Panc1 (cell line): Measurements from ENCODE around the gene RNU1-1. TPM values are rescaled to one million over a fixed set of nuclear protein-coding genes. Genes with fewer than 3 reads are reported as not detected.
A peak's percentile ranks its signal among the peaks of the same experiment; 100 is the strongest.
"Not testable (repeated sequence)": the region's sequence is repeated elsewhere in the genome, so short reads cannot be mapped to it uniquely, and the experiment has no call there.

ENCODE experiments used
- ATAC-seq: fragments of 200-7000 bp; cut with Tn5 transposase; 2 replicates; pipeline ENCODE4 v1.9.1; 2020; ENCODE audit warnings: mild to moderate bottlenecking, moderate library complexity
- BruUV-seq: library from RNA; stranded (reverse); fragments of 400-500 nt; replicated peaks from 2 replicates; lab custom pipeline; 2021; lab: Mats Ljungman, UMichigan
- CTCF ChIA-PET: fragments of 300-600 bp; sonication (Branson Sonifier 250); formaldehyde crosslinking; loops from one replicate; lab custom pipeline; 2022; ENCODE audit warnings: antibody characterized with exemption; lab: Charles Lee
- POLR2A ChIA-PET: fragments of 300-600 bp; sonication (Branson Sonifier 250); formaldehyde crosslinking; loops from one replicate; lab custom pipeline; 2022; ENCODE audit warnings: antibody characterized with exemption; lab: Charles Lee
- DNase-seq: peaks from one replicate; pipeline ENCODE4 v3.0.0-alpha.2; 2010; ENCODE audit warnings: low read depth, low spot score
- H3K27ac ChIP-seq: 2 replicates; pipeline ENCODE4 v1.5.1; 2011; ENCODE audit warnings: mild to moderate bottlenecking, low read length, inconsistent platforms
- H3K27me3 ChIP-seq: fragments of 200-500 bp; sonication (Bioruptor generic); 2 replicates; pipeline ENCODE4 v1.6.0; 2014; ENCODE audit warnings: low read length, inconsistent platforms; ENCODE audit not compliant: control insufficient read depth, insufficient read depth
- H3K36me3 ChIP-seq: fragments of 200-500 bp; sonication (Bioruptor generic); 2 replicates; pipeline ENCODE4 v1.5.1; 2014; ENCODE audit warnings: inconsistent platforms, mild to moderate bottlenecking, low read length, moderate library complexity; ENCODE audit not compliant: control insufficient read depth, insufficient read depth
- H3K4me1 ChIP-seq: 2 replicates; pipeline ENCODE4 v1.5.1; 2011; ENCODE audit warnings: inconsistent platforms, mild to moderate bottlenecking, low read length, moderate library complexity; ENCODE audit not compliant: control insufficient read depth, insufficient read depth
- H3K4me3 ChIP-seq, 2 experiments: 2 replicates each; pipeline ENCODE4 v1.5.1; 2011 to 2012; ENCODE audit warnings: low read depth in 2 of 2, low read length in 2 of 2, mild to moderate bottlenecking in 2 of 2, inconsistent platforms in 1 of 2, moderate library complexity in 1 of 2
- H3K9me3 ChIP-seq: fragments of 200-500 bp; sonication (Bioruptor generic); 2 replicates; pipeline ENCODE4 v1.5.1; 2014; ENCODE audit warnings: low read depth, mild to moderate bottlenecking, inconsistent platforms, low read length, moderate library complexity; ENCODE audit not compliant: control insufficient read depth, insufficient read depth
- POLR2AphosphoS5 ChIP-seq: IDR thresholded peaks from 2 replicates; pipeline ENCODE4 v1.6.1; 2012; ENCODE audit warnings: mild to moderate bottlenecking, low read depth, low read length, moderate library complexity
- SIN3A ChIP-seq: IDR thresholded peaks from 2 replicates; pipeline ENCODE4 v1.6.1; 2012; ENCODE audit warnings: low read depth, mild to moderate bottlenecking, low read length, moderate library complexity, borderline replicate concordance; ENCODE audit not compliant: insufficient read depth
- TCF7L2 ChIP-seq: IDR thresholded peaks from 2 replicates; pipeline ENCODE4 v1.6.1; 2011; ENCODE audit warnings: mild to moderate bottlenecking, low read depth, low read length, inconsistent platforms
- in situ Hi-C: cut with HindIII; loops from 2 replicates; pipeline ENCODE4 v1.10.0; 2016; ENCODE audit warnings: low sequenced_read_pairs, low pct_unique_long_range_greater_than_20kb
- intact Hi-C: fragments of 100-400 bp; cut with micrococcal nuclease; formaldehyde crosslinking; loops from one replicate; pipeline ENCODE4 v1.10.0; 2022; ENCODE audit not compliant: unreplicated experiment
- total RNA-seq: library from RNA; stranded (reverse); gene quantifications from one replicate; pipeline ENCODE4 v1.2.1, GENCODE V29; 2021; ENCODE audit not compliant: unreplicated experiment
- TF ChIP-seq, protein P1 (sequence below): fragments of 450-650 bp; IDR thresholded peaks from 2 replicates; pipeline ENCODE4 v1.5.1; 2017; ENCODE audit warnings: mild to moderate bottlenecking
- TF ChIP-seq, protein P2 (sequence below), 2 experiments: IDR thresholded peaks; 2 replicates each; pipeline ENCODE4 v1.6.1; 2011 to 2012; ENCODE audit warnings: low read depth in 2 of 2, control low read depth in 1 of 2, low read length in 1 of 2, mild to moderate bottlenecking in 1 of 2, moderate library complexity in 1 of 2; ENCODE audit not compliant: insufficient read depth in 1 of 2

The RNU1-1 gene
- total RNA-seq, 1 experiment from 2014 or later = 1,290 TPM

GRCh38 chr1:16498573-16499413 lies 15.3 kb downstream of the RNU1-1 start:
- TF ChIP-seq, protein P1, sequence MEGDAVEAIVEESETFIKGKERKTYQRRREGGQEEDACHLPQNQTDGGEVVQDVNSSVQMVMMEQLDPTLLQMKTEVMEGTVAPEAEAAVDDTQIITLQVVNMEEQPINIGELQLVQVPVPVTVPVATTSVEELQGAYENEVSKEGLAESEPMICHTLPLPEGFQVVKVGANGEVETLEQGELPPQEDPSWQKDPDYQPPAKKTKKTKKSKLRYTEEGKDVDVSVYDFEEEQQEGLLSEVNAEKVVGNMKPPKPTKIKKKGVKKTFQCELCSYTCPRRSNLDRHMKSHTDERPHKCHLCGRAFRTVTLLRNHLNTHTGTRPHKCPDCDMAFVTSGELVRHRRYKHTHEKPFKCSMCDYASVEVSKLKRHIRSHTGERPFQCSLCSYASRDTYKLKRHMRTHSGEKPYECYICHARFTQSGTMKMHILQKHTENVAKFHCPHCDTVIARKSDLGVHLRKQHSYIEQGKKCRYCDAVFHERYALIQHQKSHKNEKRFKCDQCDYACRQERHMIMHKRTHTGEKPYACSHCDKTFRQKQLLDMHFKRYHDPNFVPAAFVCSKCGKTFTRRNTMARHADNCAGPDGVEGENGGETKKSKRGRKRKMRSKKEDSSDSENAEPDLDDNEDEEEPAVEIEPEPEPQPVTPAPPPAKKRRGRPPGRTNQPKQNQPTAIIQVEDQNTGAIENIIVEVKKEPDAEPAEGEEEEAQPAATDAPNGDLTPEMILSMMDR = no peak; the same call in 1 of the 2 replicates
- TF ChIP-seq TCF7L2 (no peak), POLR2AphosphoS5 (peak; percentile 46; the same call in 1 of the 2 replicates), SIN3A (0 out of 2 replicates have a peak, but pooled peaks have one; percentile 66)
- TF ChIP-seq, protein P2, sequence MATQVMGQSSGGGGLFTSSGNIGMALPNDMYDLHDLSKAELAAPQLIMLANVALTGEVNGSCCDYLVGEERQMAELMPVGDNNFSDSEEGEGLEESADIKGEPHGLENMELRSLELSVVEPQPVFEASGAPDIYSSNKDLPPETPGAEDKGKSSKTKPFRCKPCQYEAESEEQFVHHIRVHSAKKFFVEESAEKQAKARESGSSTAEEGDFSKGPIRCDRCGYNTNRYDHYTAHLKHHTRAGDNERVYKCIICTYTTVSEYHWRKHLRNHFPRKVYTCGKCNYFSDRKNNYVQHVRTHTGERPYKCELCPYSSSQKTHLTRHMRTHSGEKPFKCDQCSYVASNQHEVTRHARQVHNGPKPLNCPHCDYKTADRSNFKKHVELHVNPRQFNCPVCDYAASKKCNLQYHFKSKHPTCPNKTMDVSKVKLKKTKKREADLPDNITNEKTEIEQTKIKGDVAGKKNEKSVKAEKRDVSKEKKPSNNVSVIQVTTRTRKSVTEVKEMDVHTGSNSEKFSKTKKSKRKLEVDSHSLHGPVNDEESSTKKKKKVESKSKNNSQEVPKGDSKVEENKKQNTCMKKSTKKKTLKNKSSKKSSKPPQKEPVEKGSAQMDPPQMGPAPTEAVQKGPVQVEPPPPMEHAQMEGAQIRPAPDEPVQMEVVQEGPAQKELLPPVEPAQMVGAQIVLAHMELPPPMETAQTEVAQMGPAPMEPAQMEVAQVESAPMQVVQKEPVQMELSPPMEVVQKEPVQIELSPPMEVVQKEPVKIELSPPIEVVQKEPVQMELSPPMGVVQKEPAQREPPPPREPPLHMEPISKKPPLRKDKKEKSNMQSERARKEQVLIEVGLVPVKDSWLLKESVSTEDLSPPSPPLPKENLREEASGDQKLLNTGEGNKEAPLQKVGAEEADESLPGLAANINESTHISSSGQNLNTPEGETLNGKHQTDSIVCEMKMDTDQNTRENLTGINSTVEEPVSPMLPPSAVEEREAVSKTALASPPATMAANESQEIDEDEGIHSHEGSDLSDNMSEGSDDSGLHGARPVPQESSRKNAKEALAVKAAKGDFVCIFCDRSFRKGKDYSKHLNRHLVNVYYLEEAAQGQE (IDR thresholded peaks at IDR 0.05; ENCODE audit: insufficient read depth in 1 of 2, low read depth in 2 of 2, low read length in 1 of 2) = no peak
- peaks cover 3% of the 10 kb centered on the region; the same call in 1 of the 2 replicates for H3K4me1 ChIP-seq
- POLR2A ChIA-PET = no interaction called here
- H3K36me3 ChIP-seq = no peaks in the 10 kb centered on the region
- peak overlapping the region; percentile 51 for H3K27ac ChIP-seq
- CTCF ChIA-PET = interaction anchor here (0.6 kb wide), 1 partner anchor 130 kb away, joined by 11 read pairs; no protein-coding TSS in a partner anchor
- H3K9me3 ChIP-seq = no peaks in the 10 kb centered on the region
- H3K27me3 ChIP-seq = no peaks in the 10 kb centered on the region
- H3K4me3 ChIP-seq = peak overlapping the region; percentile 66 to 88
- ATAC-seq = peak; percentile 98
- no TSS peak for BruUV-seq
- intact Hi-C loops = no loop called here
- in situ Hi-C loops = no loop called here
- no peak for DNase-seq

GRCh38 chr1:16498047-16498446 lies 16.0 kb downstream of the RNU1-1 start:
- CTCF ChIA-PET, H3K4me1 ChIP-seq, BruUV-seq, H3K27me3 ChIP-seq, in situ Hi-C loops, H3K9me3 ChIP-seq, DNase-seq, H3K36me3 ChIP-seq, POLR2A ChIA-PET, ATAC-seq, intact Hi-C loops: not testable (repeated sequence)
- peak overlapping the region; percentile 66 to 88 for H3K4me3 ChIP-seq
- peak overlapping the region; percentile 51; the same call in 1 of the 2 replicates for H3K27ac ChIP-seq

DNA sequence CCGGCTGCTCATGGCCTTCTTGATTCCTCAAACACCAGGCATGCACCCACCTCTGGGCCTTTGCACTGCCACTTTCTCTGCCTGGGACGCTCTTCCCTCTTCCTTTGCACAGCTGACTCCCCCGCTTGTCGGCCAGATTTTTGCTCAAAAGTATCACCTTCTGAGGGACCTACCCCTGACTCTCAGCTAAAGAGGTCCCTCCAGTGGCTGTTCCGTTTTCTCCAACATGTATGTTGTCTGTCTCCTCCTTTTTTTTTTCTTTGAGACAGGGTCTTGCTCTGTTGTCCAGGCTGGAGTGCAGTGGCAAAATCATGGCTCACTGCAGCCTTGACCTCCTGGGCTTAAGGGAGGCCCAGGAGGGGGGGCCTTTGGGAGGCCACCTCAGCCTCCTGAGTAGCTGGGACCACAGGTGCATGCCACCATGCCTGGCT lies 16.6 kb downstream of the RNU1-1 start:
- H3K4me3 ChIP-seq, H3K27ac ChIP-seq, BruUV-seq, H3K27me3 ChIP-seq, POLR2A ChIA-PET, H3K9me3 ChIP-seq, ATAC-seq, H3K36me3 ChIP-seq, H3K4me1 ChIP-seq, DNase-seq, in situ Hi-C loops, intact Hi-C loops: not testable (repeated sequence)
- CTCF ChIA-PET = interaction anchor here (0.6 kb wide), 1 partner anchor 117 kb away, joined by 7 read pairs; no protein-coding TSS in a partner anchor

- POLR2A ChIA-PET = interaction anchor here (0.6 to 0.7 kb wide), 2 partner anchors 20 to 514 kb away, joined by 3 to 7 read pairs; no protein-coding TSS in a partner anchor
Measured at GRCh38 chr1:16493731-16494130, 20.4 kb downstream of the RNU1-1 start.

GRCh38 chr1:16492937-16493336 lies 21.1 kb downstream of the RNU1-1 start:
- H3K27ac ChIP-seq, in situ Hi-C loops, H3K4me1 ChIP-seq, H3K9me3 ChIP-seq, BruUV-seq, intact Hi-C loops, H3K4me3 ChIP-seq, H3K27me3 ChIP-seq, ATAC-seq, H3K36me3 ChIP-seq, DNase-seq: not testable (repeated sequence)
- POLR2A ChIA-PET = interaction anchor here (0.6 kb wide), 1 partner anchor 21 kb away, joined by 3 read pairs; no protein-coding TSS in a partner anchor
- CTCF ChIA-PET = interaction anchor here (0.5 kb wide), 1 partner anchor 18 kb away, joined by 3 read pairs; no protein-coding TSS in a partner anchor

More at GRCh38 chr1:16493731-16494130, 20.4 kb downstream of the RNU1-1 start:
- H3K4me1 ChIP-seq, H3K4me3 ChIP-seq, H3K9me3 ChIP-seq, H3K27me3 ChIP-seq, DNase-seq, intact Hi-C loops, H3K36me3 ChIP-seq, ATAC-seq, in situ Hi-C loops, H3K27ac ChIP-seq, BruUV-seq: not testable (repeated sequence)
- CTCF ChIA-PET = interaction anchor here (0.6 kb wide), 1 partner anchor 412 kb away, joined by 7 read pairs; no protein-coding TSS in a partner anchor
